NCI-H1694 treated with DMSO at 0.1 percent for 48 hours (cell line): ENCODE data around the gene AFMID.

Experiments
- DNase-seq: peaks from one replicate; lab custom pipeline; 2025; lab: John Stamatoyannopoulos, UW

AFMID gene

DNA sequence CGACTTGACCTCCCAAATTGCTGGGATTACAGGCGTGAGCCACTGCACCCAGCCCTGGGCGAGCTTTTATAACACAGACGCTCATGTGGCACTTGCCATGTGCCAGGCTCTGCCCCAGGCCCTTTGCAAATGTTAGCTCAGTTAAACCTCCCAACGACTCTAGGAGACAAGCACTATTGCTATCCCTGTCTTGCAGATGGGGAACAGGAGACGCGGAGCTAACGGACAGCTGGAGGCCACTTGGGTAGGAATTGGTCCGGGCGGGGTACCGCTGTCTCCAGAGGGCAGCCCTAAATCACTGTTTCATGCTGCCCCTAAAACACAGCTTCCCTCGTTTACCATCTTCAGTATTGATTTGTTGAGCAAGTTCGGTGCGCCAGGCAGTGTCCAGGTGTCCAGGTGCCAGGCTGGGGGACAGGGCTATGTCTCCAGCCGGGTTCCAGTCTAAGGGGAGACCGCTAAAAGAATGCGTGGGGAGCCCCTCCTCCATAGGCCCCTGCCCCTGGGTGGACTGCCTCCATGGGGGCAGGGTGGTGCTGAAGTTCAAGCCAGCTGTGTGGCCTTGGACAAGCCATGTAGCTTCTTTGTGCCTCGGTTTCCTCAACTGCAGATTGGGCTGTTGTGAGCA lies 68.0 kb downstream of the AFMID start:
- DNase-seq = no peak

DNA sequence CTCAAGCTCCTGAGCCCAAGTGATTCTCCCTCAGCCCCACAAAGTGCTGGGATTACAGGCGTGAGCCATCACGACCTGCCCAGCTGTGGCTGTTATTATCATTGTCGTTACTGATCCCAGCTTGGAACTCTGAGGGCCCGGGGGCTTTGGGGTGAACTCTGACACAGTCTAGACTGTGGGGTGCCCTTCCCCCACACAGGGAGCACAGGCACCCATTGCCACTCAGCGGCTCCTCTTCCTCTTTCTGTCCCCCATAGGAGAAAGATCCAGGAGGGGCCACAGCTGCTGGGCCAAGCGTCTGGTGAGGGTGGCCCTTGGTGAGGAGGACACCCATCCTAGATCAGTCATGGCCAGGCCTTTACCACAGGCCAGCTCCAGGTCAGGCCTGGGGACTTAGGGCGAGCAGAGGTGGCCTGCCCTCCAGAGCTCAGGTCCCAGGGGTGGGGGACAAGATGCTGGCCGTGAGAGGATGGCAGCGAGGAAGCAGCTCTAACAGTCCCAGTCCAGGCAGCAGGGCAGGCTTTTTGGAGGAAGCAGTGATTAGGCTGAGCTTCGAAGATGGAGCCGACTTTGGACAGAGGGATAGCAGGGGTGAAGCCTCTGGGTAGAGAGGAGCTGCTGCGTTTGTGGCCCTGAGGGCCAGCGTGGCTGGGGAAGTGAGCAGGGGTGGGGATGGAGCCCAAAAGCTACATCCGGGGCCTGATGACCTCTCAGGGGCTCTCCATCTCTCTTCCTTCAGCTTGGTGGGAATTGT lies 69.0 kb downstream of the AFMID start:
- no peak for DNase-seq

DNA sequence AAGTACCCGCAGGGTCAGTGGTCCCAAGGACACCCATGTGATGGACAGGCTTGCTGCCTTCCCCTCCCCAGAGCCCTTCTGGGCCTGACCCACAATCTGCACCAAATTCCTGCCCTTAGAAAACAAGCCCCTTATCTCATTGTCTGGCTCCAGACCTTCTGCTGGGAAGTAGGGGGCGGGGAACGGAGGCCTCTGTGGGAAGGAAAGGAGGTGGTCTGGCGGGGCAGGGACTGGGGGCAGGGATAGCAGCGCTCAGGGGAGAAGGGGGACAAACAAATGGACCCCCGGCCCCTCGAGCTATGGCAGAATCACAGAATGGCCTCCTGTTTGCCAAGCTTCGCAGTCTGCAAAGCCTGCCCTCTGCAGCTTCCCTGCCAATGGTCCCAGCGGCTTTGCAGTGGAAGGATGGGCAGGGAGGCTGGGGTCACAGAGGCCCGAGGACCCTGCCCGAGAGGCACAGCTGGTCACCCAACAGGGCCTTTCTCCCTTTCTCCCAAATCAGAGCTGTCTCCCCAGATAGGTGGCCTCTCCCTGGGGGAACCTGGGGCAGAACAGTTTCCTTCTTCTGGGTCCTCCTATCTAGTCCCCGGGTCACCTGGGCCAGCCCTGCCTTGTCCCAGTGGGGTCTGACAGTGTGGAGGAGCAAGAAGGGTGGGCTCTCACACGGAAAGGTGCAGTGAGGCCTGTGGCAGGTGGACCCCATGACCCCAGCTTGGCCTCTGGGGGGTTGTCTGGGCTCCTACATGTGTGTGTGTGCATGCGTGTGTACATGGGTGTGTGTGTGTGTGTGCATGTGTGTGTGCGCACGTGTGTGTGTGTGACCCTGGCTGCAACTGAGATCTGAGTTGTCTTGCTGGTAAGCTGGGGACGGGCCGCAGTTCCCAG lies 69.8 kb downstream of the AFMID start:
- DNase-seq = no peak
